Stimulated activated CD8-positive, alpha-beta memory T cell treated with anti-CD3 and anti-CD28 coated beads, Interleukin-15, amount 100 ng/mL, for 4 hours (primary cell): Measurements from ENCODE around the gene UBE2C.
"Not testable (repeated sequence)": the region's sequence is repeated elsewhere in the genome, so short reads cannot be mapped to it uniquely, and the experiment has no call there.

ENCODE experiments used
- DNase-seq, 2 donors: peaks; one replicate each; pipeline ENCODE4 v3.0.0-alpha.2; 2020; ENCODE audit warnings: low read depth in 2 of 2

UBE2C gene

DNA sequence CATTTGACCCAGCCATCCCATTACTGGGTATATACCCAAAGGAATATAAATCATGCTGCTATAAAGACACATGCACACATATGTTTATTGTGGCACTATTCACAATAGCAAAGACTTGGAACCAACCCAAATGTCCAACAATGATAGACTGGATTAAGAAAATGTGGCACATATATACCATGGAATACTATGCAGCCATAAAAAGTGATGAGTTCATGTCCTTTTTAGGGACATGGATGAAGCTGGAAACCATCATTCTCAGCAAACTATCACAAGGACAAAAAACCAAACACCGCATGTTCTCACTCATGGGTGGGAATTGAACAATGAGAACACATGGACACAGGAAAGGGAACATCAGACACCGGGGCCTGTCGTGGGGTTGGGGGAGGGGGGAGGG, 14.5 kb upstream of the UBE2C start:
- DNase-seq: not testable (repeated sequence)

DNA sequence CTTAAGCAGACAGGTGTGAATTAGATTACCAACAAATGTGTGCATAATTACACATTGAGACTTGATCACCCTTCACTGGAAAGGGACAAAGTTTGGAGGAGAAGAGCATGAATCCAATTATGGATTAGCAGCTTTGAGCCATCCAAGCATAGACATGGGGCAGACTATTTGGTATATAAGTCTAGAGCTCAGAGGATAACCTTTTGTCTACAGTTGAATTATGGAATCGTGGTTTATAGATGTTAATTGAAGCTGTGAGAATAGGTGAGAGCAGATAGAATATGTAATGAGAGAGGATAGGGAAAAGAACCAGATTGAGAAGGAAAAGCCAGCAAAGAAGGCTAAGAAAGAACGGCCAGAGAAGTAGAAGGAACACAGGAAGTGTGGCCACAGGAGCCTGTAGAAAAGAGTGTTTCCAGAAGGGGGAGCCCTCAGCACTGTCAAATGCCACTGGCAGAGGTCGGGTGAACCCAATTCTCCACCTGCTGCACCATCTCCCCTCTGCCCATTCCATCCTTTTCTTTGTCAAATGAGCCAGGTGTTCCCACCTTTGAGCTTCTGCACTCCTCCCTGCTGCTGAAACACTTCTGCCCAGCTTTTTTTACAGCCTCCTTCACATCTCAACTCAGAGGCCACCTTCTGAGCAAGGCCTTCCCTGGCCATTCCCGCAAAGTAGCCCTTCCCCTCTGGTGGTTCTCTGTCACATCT, 13.4 kb upstream of the UBE2C start:
- DNase-seq: peak; percentile 21 to 45

DNA sequence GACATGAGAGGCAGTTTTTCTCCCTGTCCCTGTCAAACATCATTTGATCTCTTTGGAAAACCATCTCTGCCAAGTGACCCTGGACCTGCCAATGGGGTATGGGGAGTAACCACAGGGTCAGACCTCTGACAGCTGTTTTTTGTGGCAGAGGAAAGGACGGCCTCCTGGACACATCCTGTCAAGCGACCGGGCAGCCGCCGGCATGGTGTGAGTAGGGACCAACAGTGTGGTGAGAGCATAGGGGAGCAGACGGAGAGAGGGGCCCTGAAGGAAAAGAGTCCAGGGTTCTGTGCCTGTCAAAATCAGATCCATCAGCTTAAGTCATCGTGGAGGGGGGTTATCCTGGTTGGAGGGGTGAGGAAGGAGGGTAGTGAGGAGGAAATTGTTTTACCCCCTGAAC, 10.6 kb upstream of the UBE2C start:
- DNase-seq: no peak

DNA sequence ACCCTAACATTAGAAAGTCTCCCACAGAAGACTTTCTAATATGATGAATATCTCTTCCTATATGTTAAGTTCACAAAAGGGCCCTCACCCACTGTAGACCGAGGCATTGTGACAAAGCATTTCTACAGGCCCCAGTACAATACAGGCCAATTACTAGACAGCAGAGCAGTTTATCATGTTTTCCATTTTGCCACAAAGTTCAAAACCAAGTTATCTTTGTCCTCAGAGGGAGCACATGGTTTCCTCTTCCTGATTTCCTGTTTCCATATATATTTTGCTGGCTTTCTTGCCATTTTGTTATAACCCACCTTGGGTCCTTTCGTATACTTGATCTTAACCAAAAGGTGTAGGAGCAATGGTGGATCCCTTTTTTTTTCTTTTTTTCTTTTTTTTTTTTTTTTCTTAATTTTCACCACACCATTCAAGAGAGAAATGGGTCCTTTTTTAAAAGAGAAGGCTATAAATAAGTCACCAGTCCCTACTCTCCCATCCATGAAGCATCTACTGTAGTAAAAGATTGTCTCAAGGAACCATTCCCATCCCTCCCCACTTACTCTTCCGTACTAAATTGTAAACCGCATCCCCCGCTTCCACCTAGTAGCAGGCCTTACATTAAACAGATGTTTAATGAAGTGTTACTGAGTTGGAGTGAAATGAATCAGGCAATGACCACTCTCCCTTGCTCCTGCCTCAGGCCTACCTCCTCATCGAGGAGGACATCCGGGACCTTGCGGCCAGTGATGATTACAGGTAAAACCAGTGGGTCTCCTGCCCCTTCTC, 2.1 kb upstream of the UBE2C start:
- DNase-seq: no peak

DNA sequence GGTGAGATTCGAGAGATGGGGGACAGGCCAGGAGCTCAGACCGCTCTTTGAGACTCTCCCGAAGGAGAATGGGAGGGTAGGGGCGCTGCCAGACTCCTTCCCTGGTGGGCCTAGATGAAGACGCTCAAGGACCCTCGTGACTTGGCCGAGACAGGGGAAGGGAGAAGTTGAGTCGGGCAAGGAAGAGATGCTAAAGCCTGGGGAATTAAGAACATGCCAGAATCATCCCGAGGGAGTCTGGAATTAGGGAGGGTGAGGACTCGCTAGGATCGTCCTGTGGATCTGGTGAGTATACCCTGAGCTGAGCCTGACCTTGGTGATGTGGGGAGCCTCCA, 529 bp downstream of the UBE2C start:
- no peak for DNase-seq

DNA sequence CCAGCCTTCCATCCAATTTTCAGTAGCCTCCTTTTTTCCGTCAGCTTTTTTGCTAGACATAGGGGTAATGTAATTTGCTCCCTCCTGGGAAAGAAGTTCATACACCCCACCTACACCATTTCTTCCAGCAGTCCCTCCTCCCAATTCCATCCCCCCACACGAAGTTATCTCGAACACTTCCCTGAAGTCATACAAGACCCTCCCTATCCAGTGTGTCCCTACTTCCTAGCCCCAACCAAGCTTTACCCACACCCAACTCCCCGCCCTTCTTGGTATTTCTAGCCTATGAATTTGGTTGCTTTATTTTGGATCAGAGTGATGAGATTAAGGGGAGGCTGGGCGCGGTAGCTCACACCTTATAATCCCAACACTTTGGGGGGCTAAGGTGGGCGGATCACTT, 1.0 kb downstream of the UBE2C start:
- DNase-seq: no peak

DNA sequence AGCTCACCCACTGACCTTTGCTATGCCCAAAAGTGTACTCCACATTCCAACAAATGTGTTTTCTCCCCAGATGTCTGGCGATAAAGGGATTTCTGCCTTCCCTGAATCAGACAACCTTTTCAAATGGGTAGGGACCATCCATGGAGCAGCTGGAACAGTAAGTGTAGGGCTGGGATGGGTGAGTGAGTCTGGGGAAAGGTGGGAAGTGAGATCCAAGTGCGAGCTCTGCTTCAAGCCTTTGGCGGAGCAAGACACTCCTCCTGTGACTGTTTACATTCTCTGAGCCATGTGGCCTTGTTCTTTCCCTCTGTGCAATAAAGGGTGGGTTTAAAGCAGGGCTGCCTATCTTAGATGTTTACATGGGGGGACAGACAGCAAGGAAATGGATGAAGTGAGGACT, 1.9 kb downstream of the UBE2C start:
- no peak for DNase-seq

DNA sequence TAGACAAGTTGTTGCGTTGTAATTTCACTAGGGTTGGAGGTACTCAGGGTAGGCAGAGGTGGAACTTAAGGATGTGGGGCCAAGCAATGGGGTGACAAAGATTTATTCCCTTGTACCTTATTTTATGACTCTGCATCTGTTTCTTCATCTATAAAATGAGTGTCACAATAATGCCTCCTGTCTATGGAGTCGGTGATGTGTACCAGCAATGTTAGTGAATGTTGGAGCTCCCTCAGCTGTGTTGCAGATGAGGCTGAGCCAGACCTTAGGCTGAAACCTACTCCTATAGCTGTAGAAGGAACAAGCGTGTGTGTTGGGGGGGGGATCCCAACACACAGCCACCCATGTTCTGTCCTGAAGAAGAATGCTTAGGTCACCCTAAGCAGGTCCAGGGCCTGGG, 4.5 kb downstream of the UBE2C start:
- no peak for DNase-seq

DNA sequence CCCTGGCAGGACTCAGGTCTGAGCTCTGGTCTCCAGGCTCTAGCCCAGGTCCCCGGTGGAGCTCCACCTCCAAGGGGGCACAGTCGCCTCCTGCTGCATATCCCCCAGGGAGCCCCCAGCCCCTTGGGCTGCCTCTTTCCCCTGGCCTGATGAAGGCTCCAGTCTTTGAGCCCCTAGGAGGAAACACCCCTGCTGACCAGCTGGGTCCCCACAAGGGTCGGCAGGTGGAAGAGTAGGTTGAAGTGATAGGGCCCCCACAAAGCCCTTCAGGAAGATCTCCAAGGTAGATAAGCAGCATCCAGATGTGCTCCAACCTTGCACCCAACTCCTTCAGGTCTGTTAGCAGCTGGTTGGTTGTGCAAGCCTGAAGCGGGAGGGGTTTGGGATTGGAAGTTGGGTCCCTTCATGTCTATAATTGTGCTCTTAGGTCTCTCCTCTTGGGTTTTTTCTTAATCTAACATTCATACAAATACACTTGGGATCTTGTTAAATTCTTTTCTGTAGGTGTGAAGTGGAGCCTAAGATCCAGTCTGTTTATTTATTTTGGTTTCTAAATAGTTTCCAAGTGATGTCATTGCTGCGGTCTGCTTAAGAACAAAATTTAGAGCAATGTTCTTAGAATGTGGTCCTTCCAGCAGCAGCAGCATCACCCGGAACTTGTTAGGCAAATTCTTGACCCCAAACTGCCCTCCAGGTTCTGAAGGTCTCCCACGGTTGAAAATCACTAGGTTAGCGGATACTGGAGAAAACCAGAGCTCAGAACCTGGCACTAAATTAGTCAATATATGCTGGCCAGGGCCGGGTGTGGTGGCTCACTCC, 5.1 kb downstream of the UBE2C start:
- DNase-seq: no peak

DNA sequence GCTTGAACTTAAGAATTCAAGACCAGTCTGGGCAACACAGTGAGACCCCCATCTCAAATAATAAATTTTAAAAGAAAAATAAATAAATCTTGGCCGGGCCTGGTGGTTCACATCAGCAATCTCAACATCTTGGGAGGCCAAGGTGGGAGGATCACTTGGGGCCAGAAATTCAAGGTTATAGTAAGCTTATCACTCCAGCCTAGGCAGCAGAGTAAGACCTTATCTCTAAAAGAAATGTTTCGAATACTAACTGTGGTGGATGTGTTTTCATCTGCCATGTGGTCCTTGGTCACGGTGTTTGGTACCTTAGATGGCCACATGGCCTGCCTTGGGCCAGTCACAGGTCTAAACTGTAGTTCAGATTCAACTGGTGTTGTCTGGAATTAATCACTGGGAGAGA, 5.8 kb downstream of the UBE2C start:
- DNase-seq: no peak

DNA sequence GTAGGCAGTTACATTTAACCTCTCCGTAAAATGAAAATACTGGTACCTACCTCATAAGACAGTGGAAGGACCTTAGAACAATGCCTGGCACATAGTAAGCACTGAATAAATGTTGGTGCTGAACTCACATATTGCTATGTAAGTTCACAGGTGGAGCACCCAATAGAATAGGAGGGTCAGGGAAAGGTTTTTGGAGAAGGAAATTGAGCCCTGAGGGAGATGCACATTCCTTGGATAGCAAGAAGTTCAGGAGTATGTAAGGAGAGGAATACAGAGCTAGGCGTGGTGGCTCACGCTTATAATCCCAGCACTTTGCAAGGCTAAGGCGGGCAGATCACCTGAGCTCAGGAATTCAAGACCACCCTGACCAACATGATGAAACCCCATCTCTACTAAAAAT, 7.0 kb downstream of the UBE2C start:
- no peak for DNase-seq

DNA sequence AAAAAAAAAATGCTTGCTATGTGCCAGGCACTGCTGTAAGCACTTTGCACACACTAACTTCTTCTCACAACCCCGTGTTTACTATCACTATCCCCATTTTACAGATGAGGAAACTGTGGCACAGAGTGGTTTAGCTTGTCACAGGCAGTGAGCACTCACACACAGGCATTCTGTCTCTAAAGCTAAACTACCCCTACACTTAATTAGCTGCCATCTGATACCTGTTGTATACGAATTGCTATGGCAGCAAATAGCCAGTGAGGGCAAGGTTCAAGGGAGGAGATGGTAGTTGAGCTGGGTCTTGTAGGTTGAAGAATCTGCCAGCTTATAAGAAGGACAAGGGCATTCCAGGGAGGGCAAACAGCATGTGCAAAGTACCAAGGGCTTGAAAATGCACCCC, 9.5 kb downstream of the UBE2C start:
- DNase-seq: no peak

DNA sequence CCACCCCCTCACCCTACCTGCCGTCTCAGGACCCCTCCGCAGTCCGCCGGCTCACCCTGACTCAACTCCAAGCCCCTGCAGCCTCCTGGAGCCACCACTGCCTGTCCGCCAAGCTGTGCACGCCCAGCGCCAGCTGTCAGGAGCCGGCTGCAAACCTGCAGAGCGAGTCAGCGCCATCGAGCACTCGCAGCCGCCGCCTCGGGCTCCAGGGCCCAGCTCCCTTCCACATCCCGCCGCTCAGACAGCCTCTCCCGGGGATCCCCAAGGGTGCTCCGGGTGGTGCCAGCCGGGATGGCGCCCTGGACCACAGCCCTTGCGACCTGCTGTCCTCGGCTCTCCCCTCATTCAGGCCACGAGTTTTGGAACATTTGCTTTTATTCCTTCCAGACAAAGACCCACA, 10.4 kb downstream of the UBE2C start:
- no peak for DNase-seq

DNA sequence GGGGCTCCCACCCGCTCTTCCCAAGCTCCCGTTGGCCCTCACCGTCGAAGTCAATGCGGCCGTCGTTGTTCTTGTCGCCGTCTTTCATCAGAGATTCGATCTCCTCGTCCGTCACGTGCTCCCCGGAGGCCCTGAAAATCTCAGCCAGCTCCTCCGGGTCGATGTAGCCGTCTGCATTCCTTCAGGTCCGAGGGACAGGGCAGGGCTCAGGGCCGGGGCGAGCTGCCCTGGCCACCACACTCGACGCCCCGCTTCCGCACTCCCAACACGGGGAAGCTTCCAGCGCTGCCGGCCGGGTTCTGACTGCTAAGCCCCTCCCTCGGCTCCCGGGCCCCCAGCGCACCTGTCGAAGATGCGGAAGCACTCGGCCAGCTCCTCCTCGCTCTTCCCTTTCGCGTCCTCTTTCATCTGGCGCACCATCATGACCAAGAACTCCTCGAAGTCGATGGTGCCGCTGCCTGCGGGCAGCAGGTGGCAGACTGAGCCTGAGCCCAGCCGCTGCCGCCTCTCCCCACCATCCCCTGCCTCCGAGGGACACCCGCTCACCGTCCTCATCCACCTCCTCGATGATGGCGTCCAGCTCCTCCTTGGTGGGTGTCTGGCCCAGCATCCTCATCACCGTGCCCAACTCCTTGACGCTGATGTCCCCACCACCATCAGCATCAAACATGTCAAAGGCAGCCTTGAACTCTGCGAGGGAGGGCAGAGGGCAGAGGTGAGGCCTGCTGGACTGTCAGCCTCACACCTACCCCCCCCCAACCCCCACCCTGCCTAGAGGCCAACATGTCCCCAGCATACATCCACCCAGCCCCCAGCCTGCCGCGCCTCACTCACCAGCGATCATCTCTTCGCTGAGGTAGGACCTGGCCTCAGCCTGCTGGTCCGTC, 11.7 kb downstream of the UBE2C start:
- DNase-seq: peak; percentile 17 to 25

DNA sequence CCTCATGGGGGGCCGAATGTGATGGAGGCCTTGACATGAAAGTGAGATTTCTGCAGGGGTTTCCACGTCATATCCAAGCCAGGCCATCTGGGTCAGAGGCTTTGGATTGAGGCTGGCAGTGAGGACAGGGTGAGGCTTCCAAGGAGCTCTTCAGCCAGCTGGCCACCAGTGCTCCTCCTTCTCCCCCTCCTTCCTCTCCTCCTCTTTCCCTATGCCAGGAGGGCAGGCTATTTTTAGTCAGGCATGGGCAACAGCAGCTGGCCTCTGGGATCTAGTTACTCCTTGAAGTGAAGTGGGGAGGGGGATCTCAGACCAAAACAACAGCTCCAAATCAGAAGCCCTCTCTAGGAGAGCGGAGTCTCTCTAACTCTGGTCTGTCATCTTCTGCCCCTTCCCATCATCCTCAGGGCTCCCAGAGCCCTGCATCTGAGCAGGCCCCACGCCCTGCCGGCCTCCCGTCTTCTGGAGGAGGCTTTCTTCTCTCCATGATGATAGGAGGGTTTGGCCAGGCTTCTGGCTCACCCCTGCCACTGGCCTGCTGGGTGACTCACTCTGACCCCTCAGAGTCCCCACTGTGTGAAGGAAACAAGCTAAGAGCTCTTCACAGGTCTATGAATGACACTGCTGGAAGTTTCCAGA, 14.1 kb downstream of the UBE2C start:
- no peak for DNase-seq

DNA sequence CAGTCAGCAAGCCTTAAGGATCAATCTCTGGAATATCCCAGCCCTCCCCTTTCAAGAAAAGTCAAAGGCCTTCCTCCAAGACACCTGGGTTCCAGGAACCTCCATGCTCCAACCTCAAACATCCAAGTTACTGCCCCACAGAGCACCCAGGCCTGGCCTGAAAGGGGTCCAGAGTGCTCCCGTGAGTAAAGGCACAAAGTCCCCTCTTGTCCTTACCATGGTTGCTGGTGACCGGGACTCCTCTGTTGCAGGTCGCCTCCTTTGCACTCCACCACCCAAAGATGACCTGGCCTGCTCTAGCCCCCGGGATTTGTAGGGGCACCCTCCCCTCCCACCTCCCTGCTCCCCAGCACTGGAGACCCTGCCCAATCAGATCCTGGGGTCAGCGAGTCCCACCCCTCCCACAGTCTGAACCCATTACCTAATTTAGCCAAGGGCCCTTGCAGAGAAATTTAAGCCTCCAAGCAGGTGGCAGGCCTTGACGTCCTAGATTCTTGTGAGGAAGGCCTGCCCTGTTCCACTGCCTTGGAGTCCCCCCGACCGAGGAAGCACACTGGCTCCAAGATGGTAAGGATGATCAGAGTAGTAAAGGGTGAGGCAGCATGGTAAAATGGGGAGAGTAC, 14.7 kb downstream of the UBE2C start, which contains the start of gene TNNC2:
TNNC2 (minus strand) TSS at position 283 of the 623 bp plus-strand sequence; CDS start at position 219, 64 bp downstream.
- no peak for DNase-seq

DNA sequence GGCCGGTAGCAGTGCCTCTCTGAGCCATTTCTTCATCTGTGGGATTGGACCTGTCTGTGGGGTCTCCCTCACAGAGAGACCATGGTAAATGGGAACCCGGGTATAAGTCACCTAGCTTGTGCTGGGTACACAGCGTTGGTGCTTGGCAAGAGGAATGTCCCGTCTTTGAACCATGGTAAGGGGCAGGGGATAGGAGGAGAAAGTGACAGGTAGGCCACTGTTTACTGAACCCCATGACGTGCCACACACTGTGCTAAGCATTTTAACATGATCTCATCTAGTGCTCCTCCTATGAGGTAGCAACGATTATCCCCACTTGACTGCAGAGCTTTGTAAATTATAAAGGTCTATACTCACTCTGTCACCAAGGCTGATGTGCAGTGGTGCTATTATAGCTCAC, 15.3 kb downstream of the UBE2C start:
- no peak for DNase-seq

DNA sequence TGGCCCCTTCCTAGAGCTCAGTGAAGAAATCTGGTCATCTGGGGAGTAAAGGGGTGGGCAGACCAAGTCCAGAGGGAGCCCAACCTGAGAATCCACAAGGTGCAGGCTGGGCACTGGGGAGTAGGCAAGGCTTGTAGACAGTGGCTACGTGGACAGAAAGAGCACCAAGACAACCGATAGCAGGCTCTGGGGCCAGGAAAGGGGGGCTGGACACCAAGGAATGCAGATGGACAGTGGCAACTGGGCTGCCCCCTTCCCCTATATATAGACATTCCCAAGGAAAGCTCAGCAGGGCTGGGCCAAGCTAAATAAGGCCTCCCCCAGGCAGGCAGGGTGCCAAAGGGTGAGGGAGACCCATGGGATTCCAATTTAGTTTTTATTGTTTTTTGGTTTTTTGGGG, 16.1 kb downstream of the UBE2C start:
- no peak for DNase-seq

DNA sequence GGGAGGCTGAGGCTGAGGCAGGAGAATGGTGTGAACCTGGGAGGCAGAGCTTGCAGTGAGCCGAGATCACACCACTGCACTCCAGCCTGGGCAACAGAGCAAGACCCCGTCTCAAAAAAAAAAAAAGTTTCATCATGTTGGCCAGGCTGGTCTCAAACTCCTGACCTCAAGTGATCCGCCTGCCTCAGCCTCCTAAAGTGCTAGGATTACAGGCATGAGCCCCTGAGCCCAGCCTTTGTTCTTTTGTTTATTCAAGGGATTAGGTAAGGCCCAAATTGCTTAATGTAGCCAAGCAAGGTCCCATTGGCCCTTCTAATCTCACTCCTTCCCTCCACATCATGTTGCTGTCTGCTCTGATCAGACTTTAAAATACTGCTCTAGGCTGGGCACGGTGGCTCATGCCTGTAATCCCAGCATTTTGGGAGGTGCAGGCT, 17.2 kb downstream of the UBE2C start:
- not testable (repeated sequence) for DNase-seq

DNA sequence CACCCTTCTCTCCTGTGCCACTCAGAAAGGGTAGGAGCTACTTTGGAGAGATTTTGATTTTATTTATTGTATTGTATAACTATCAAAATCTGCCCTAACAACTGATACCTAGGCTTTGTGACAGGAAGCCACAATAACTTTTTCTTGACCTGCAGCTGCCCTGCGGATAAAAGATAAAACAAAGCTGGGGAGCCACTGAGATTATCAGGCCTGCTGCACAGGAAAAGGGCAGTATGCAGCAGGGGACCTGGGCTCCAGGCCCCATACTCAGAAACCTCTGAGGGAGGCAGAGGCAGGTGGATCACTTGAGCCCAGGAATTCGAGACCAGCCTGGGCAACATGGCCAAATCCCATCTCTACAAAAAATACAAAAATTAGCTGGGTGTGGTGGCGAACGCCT, 20.2 kb downstream of the UBE2C start:
- DNase-seq: no peak
